DOHH2 (cell line): ENCODE measurements around the gene CFAP43.

Source experiments
- H3F3A ChIP-seq: fragments of 200-600 bp; sonication (generic), shearing (Covaris generic); 2 replicates; pipeline ENCODE4 v1.6.0; 2016; ENCODE audit warnings: antibody characterized with exemption, mild to moderate bottlenecking; ENCODE audit not compliant: control insufficient read depth, insufficient read depth
- H3K27ac ChIP-seq: fragments of 200-600 bp; sonication (generic); 2 replicates; pipeline ENCODE4 v1.5.1; 2014; ENCODE audit warnings: low read depth, mild to moderate bottlenecking, low read length, moderate library complexity
- H3K27me3 ChIP-seq: fragments of 200-600 bp; sonication (generic); 2 replicates; pipeline ENCODE4 v1.6.1; 2014; ENCODE audit warnings: mild to moderate bottlenecking, low read length, mixed read lengths; ENCODE audit not compliant: control insufficient read depth
- H3K36me3 ChIP-seq: fragments of 200-600 bp; sonication (generic); 2 replicates; pipeline ENCODE4 v1.6.1; 2014; ENCODE audit warnings: mild to moderate bottlenecking, low read length, moderate library complexity, mixed read lengths; ENCODE audit not compliant: control insufficient read depth
- H3K4me1 ChIP-seq: fragments of 200-600 bp; sonication (generic); 2 replicates; pipeline ENCODE4 v1.6.1; 2014; ENCODE audit warnings: mild to moderate bottlenecking, low read length, mixed read lengths; ENCODE audit not compliant: control insufficient read depth
- H3K4me2 ChIP-seq: fragments of 200-600 bp; sonication (generic); 2 replicates; pipeline ENCODE4 v1.6.0; 2014; ENCODE audit warnings: mild to moderate bottlenecking, low read length, moderate library complexity
- H3K4me3 ChIP-seq: fragments of 200-600 bp; sonication (generic); 2 replicates; pipeline ENCODE4 v1.5.1; 2014; ENCODE audit warnings: mild to moderate bottlenecking, low read length, mixed read lengths
- H3K79me2 ChIP-seq: fragments of 200-600 bp; sonication (generic); 2 replicates; pipeline ENCODE4 v1.6.1; 2014; ENCODE audit warnings: mild to moderate bottlenecking, low read length, mixed read lengths; ENCODE audit not compliant: control insufficient read depth
- H3K9me2 ChIP-seq: fragments of 200-600 bp; sonication (generic); replicated peaks from 2 replicates; pipeline ENCODE4 v1.6.1; 2014; ENCODE audit warnings: mild to moderate bottlenecking, low read length, mixed read lengths; ENCODE audit not compliant: control insufficient read depth
- H3K9me3 ChIP-seq: fragments of 200-600 bp; sonication (generic); 2 replicates; pipeline ENCODE4 v1.6.1; 2014; ENCODE audit warnings: antibody characterized with exemption, low read length, mixed read lengths; ENCODE audit not compliant: control insufficient read depth, insufficient read depth
- H4K20me1 ChIP-seq: fragments of 200-600 bp; sonication (generic); 2 replicates; pipeline ENCODE4 v1.6.0; 2014; ENCODE audit warnings: low read depth, mild to moderate bottlenecking, antibody characterized with exemption, low read length, moderate library complexity; ENCODE audit not compliant: control insufficient read depth, insufficient read depth
- EZH2phosphoT487 ChIP-seq: fragments of 200-600 bp; sonication (generic); IDR thresholded peaks from 2 replicates; pipeline ENCODE4 v1.6.1; 2017; ENCODE audit warnings: borderline replicate concordance, mild to moderate bottlenecking, antibody characterized with exemption, low read length, moderate library complexity, mixed read lengths
- TF ChIP-seq, protein P1 (sequence below): fragments of 200-600 bp; sonication (generic); IDR thresholded peaks from one replicate; pipeline ENCODE4 v1.5.1; 2014; ENCODE audit warnings: antibody characterized with exemption, mild to moderate bottlenecking, low read depth, low read length; ENCODE audit not compliant: poor library complexity, severe bottlenecking

Gene CFAP43

DNA sequence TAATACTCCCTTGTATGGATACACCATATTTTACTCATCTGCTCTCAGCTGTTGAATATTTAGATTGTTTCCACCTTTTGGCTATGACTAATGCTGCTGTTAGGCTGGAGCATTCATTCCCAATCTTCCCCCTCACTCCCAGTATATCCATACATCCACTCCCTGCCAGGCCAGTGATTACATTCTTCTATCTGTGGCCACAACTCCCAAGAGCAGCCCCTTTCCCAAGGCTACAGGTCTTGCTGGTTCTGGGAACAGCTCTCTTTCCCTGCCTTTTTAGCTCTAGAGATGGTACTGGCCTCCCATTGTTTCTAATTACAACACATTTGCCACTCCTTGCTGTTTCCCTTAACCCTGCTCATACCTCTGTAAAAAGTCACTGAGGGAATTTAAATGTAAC, 82.0 kb downstream of the CFAP43 start:
- TF ChIP-seq, protein P1, sequence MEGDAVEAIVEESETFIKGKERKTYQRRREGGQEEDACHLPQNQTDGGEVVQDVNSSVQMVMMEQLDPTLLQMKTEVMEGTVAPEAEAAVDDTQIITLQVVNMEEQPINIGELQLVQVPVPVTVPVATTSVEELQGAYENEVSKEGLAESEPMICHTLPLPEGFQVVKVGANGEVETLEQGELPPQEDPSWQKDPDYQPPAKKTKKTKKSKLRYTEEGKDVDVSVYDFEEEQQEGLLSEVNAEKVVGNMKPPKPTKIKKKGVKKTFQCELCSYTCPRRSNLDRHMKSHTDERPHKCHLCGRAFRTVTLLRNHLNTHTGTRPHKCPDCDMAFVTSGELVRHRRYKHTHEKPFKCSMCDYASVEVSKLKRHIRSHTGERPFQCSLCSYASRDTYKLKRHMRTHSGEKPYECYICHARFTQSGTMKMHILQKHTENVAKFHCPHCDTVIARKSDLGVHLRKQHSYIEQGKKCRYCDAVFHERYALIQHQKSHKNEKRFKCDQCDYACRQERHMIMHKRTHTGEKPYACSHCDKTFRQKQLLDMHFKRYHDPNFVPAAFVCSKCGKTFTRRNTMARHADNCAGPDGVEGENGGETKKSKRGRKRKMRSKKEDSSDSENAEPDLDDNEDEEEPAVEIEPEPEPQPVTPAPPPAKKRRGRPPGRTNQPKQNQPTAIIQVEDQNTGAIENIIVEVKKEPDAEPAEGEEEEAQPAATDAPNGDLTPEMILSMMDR: no peak
- Histone ChIP-seq H3K36me3 (no peaks in the 10 kb centered on the region), H3K4me2 (no peak overlapping the region), H3F3A (no peaks in the 10 kb centered on the region), H3K9me2 (no peaks in the 10 kb centered on the region), H4K20me1 (no peaks in the 10 kb centered on the region), H3K27me3 (peaks cover 6% of the 10 kb centered on the region; the same call in 1 of the 2 replicates), H3K4me1 (no peaks in the 10 kb centered on the region), H3K27ac (no peak overlapping the region), H3K9me3 (peaks cover 11% of the 10 kb centered on the region), H3K4me3 (no peak overlapping the region), H3K79me2 (no peaks in the 10 kb centered on the region)

DNA sequence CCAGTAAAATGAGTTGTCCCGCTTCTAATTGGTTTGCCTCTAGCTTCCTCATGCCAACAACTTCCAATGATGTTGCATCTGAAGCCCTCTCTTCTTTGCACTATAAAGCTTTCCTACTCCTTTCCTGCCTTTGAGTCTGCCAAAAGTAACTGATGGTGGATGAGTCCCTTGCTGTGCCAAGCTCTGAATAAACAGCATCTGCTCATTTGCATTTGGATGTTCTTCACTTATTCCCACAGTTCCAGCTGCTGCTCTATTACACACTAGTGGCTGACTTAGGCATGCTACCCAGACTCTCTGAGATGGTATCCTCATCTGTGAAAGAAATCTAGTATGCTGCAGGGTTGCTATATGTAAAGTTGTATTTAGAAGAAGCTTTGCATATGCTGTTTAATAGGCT, 85.3 kb downstream of the CFAP43 start:
- no peak overlapping the region for H3K4me3 ChIP-seq
- H3F3A ChIP-seq: no peaks in the 10 kb centered on the region
- no peak overlapping the region for H3K27ac ChIP-seq
- H4K20me1 ChIP-seq: no peaks in the 10 kb centered on the region
- H3K9me2 ChIP-seq: no peaks in the 10 kb centered on the region
- peaks cover 7% of the 10 kb centered on the region for H3K4me1 ChIP-seq
- peaks cover 10% of the 10 kb centered on the region; the same call in 1 of the 2 replicates for H3K27me3 ChIP-seq
- H3K4me2 ChIP-seq: no peak overlapping the region
- H3K9me3 ChIP-seq: peaks cover 4% of the 10 kb centered on the region
- no peaks in the 10 kb centered on the region for H3K79me2 ChIP-seq
- TF ChIP-seq, protein P1: no peak
- no peak for TF ChIP-seq EZH2phosphoT487
- H3K36me3 ChIP-seq: no peaks in the 10 kb centered on the region

DNA sequence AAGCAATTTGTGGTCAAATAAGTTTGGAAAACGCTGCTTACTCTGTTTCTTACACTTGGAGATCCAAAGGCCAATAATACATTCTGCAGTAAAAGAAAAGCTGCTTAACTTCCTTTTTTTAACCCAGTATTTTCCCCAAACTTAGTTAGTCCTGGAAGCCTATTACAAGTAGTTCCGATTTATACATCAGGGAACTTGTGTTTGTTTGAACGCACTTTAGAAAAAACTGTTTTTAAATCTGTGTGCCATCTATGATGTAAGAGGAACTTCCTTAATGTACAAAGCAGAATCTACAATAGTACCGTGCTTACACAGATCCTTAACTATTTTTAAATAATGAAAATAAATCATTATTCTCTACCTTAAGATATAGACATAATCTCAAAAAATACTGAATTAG, 87.2 kb downstream of the CFAP43 start:
- Histone ChIP-seq H3K4me3 (no peak overlapping the region), H3K4me2 (no peak overlapping the region), H3K27me3 (peaks cover 10% of the 10 kb centered on the region; the same call in 1 of the 2 replicates), H4K20me1 (no peaks in the 10 kb centered on the region), H3K4me1 (peaks cover 7% of the 10 kb centered on the region), H3K79me2 (no peaks in the 10 kb centered on the region), H3K9me3 (no peaks in the 10 kb centered on the region), H3K36me3 (no peaks in the 10 kb centered on the region), H3K27ac (no peak overlapping the region), H3K9me2 (no peaks in the 10 kb centered on the region), H3F3A (no peaks in the 10 kb centered on the region)
- TF ChIP-seq, protein P1: no peak
- TF ChIP-seq EZH2phosphoT487: no peak

DNA sequence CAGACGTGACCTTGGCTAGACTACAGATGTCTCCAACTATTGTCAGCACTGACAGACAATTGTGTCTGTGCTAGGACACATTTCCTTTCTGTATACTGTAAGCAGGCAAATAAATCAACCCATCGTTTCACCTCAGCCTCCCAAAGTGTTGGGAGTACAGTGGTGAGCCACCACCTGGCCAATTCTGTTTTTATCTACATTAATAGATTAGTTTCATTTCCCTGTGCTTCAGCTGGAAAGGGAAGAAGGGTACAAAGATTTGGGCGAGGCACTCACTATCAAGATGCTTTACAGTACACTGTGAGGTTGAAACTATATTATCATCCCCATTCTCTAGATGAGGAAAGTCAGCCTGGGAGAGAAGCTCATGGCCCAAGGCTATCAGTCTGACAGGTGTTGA, 88.3 kb downstream of the CFAP43 start:
- H3K27ac ChIP-seq: no peak overlapping the region
- H4K20me1 ChIP-seq: no peaks in the 10 kb centered on the region
- no peaks in the 10 kb centered on the region for H3K79me2 ChIP-seq
- H3K36me3 ChIP-seq: no peaks in the 10 kb centered on the region
- H3K9me2 ChIP-seq: no peaks in the 10 kb centered on the region
- H3F3A ChIP-seq: no peaks in the 10 kb centered on the region
- H3K9me3 ChIP-seq: no peaks in the 10 kb centered on the region
- H3K4me3 ChIP-seq: no peak overlapping the region
- H3K4me1 ChIP-seq: peaks cover 7% of the 10 kb centered on the region
- no peak overlapping the region for H3K4me2 ChIP-seq
- peaks cover 8% of the 10 kb centered on the region for H3K27me3 ChIP-seq
- TF ChIP-seq, protein P1: no peak
- no peak for TF ChIP-seq EZH2phosphoT487
